Measurements from ENCODE around the gene TDP1.

GRCh38 chr14:89912221-89912620 is 43.5 kb upstream of the TDP1 start:
- TF ChIP-seq CTCF (IDR thresholded peaks at IDR 0.05) (no peak), EZH2 (IDR thresholded peaks at IDR 0.05; ENCODE audit: borderline replicate concordance, insufficient read depth, low read depth, low read length, poor library complexity, severe bottlenecking) (no peak)

Measured in B cell (primary cell).